B cell (primary cell): ENCODE results near the gene STYXL1. TPM values are rescaled to one million over a fixed set of nuclear protein-coding genes. Genes with fewer than 3 reads are reported as not detected.

Experiments used
- ATAC-seq: fragments of 200-7000 bp; cut with Tn5 transposase; one replicate; pipeline ENCODE4 v1.10.0; 2021; ENCODE audit warnings: low read depth, mild to moderate bottlenecking, moderate number of reproducible peaks, moderate library complexity
- CTCF ChIA-PET: fragments of 350-600 bp; sonication (Branson Sonifier 250); formaldehyde crosslinking; loops from one replicate; lab custom pipeline; 2021; ENCODE audit warnings: antibody characterized with exemption, inconsistent platforms; lab: Charles Lee
- POLR2A ChIA-PET: fragments of 350-600 bp; sonication (Branson Sonifier 250); formaldehyde crosslinking; loops from one replicate; lab custom pipeline; 2021; ENCODE audit warnings: antibody characterized with exemption; lab: Charles Lee
- DNase-seq: peaks from one replicate; pipeline ENCODE4 v3.0.0; 2013
- H2AFZ ChIP-seq: 2 replicates; pipeline ENCODE4 v1.6.1; 2012; ENCODE audit warnings: mild to moderate bottlenecking, low read depth, low read length; ENCODE audit not compliant: insufficient read depth, poor library complexity, severe bottlenecking
- H3K27ac ChIP-seq, 2 donors: 1 replicate in 1 of 2; 2 replicates in 1 of 2; pipeline ENCODE4 v1.5.1; 2012 to 2013; ENCODE audit warnings: low read length in 2 of 2, mild to moderate bottlenecking in 2 of 2, moderate library complexity in 1 of 2
- H3K27me3 ChIP-seq, 4 experiments: fragments of 200-600 bp in 1 of 4; sonication (generic) in 1 of 4; replicated peaks in 1 of 4; 1 replicate in 2 of 4; 2 replicates in 2 of 4; pipeline versions ENCODE4 v1.6.1 to v1.7.0; 2013 to 2016; ENCODE audit warnings: low read length in 3 of 4, mild to moderate bottlenecking in 2 of 4, mixed read lengths in 1 of 4, moderate library complexity in 1 of 4; ENCODE audit not compliant: insufficient read depth in 4 of 4, control insufficient read depth in 3 of 4; ENCODE audit errors: control extremely low read depth in 1 of 4
- H3K36me3 ChIP-seq, 2 experiments: replicated peaks in 1 of 2; 1 replicate in 1 of 2; 2 replicates in 1 of 2; pipeline versions ENCODE4 v1.6.1 to v1.7.1; 2013; ENCODE audit warnings: low read length in 1 of 2; ENCODE audit not compliant: insufficient read depth in 2 of 2, control insufficient read depth in 1 of 2; ENCODE audit errors: control extremely low read depth in 1 of 2, extremely low read depth in 1 of 2
- H3K4me1 ChIP-seq, 2 donors: fragments of 200-600 bp in 1 of 2; sonication (generic) in 1 of 2; 1 replicate in 1 of 2; 2 replicates in 1 of 2; pipeline versions ENCODE4 v1.5.1 to v1.6.1; 2013 to 2017; ENCODE audit warnings: low read length in 2 of 2; ENCODE audit not compliant: control insufficient read depth in 2 of 2, insufficient read depth in 2 of 2
- H3K4me2 ChIP-seq: replicated peaks from 2 replicates; pipeline ENCODE3; 2012; ENCODE audit warnings: mild to moderate bottlenecking, low read depth, low read length; ENCODE audit not compliant: poor library complexity, severe bottlenecking
- H3K4me3 ChIP-seq, 5 experiments: fragments of 200-600 bp in 1 of 5; sonication (generic) in 1 of 5; 1 replicate in 3 of 5; 2 replicates in 2 of 5; pipeline versions ENCODE4 v1.5.1 to v1.7.0; 2011 to 2016; ENCODE audit warnings: low read length in 4 of 5, mild to moderate bottlenecking in 4 of 5, low read depth in 2 of 5, control low read depth in 1 of 5, moderate library complexity in 1 of 5; ENCODE audit not compliant: insufficient read depth in 1 of 5; ENCODE audit errors: control extremely low read depth in 1 of 5, extremely low read depth in 1 of 5
- H3K79me2 ChIP-seq: fragments of 200-600 bp; sonication (generic); one replicate; pipeline ENCODE4 v1.6.0; 2016; ENCODE audit warnings: low read length; ENCODE audit not compliant: control insufficient read depth, insufficient read depth
- H3K9ac ChIP-seq: fragments of 200-600 bp; sonication (generic); 2 replicates; pipeline ENCODE4 v1.6.1; 2017; ENCODE audit warnings: mild to moderate bottlenecking, low read length, moderate library complexity
- H3K9me3 ChIP-seq, 3 donors: one replicate each; pipeline versions ENCODE4 v1.6.1 to v1.7.1; 2013; ENCODE audit warnings: low read length in 2 of 3; ENCODE audit not compliant: control insufficient read depth in 2 of 3, insufficient read depth in 1 of 3; ENCODE audit errors: control extremely low read depth in 1 of 3
- H4K20me1 ChIP-seq: 2 replicates; pipeline ENCODE4 v1.6.0; 2012; ENCODE audit warnings: mild to moderate bottlenecking, low read length; ENCODE audit not compliant: insufficient read depth, control insufficient read depth, poor library complexity, severe bottlenecking
- H3K27ac Mint-ChIP-seq: one replicate; pipeline ENCODE4 v1.8.0; 2021; ENCODE audit warnings: mixed read lengths
- H3K27me3 Mint-ChIP-seq: one replicate; pipeline ENCODE4 v1.8.0; 2021; ENCODE audit warnings: mixed read lengths
- H3K4me1 Mint-ChIP-seq: one replicate; pipeline ENCODE4 v1.8.0; 2021; ENCODE audit warnings: mixed read lengths
- H3K4me3 Mint-ChIP-seq: one replicate; pipeline ENCODE4 v1.8.0; 2021; ENCODE audit warnings: mixed read lengths
- H3K9me3 Mint-ChIP-seq: one replicate; pipeline ENCODE4 v1.8.0; 2022; ENCODE audit warnings: mixed read lengths; ENCODE audit not compliant: insufficient read depth
- EZH2 ChIP-seq: IDR thresholded peaks from 2 replicates; pipeline ENCODE4 v1.6.1; 2012; ENCODE audit warnings: borderline replicate concordance, low read depth, mild to moderate bottlenecking, moderate library complexity, low read length; ENCODE audit not compliant: insufficient read depth, poor library complexity, severe bottlenecking
- WGBS: methylation state at CpG from one replicate; pipeline ENCODE4 v1.1.5; 2013; ENCODE audit warnings: missing lambda C conversion rate; ENCODE audit not compliant: insufficient coverage; 5-methylcytosine and 5-hydroxymethylcytosine counted together
- intact Hi-C: fragments of 100-400 bp; cut with micrococcal nuclease; formaldehyde crosslinking; loops from one replicate; pipeline ENCODE4 v1.10.0; 2022
- polyA plus RNA-seq: library from polyadenylated mRNA; depleted of rRNA; stranded (reverse); fragments of >200 nt; gene quantifications from 2 replicates; pipeline ENCODE4 v1.2.3, GENCODE V29; 2012
- total RNA-seq, 2 donors: library from RNA; stranded (reverse); fragments of 120-200 nt in 1 of 2; gene quantifications; 1 replicate in 1 of 2; 2 replicates in 1 of 2; pipeline versions ENCODE4 v1.2.3 to v1.2.4, GENCODE V29; 2013 to 2022
- TF ChIP-seq, protein P1 (sequence below): fragments of 200-600 bp; IDR thresholded peaks from one replicate; pipeline ENCODE4 v1.8.0; 2022; ENCODE audit warnings: antibody characterized with exemption, mild to moderate bottlenecking

STYXL1 gene
- total and polyA plus RNA-seq, 2 donors (not counting 1 experiment from before 2014, with no cell fraction given), result 15.2 to 29.3 TPM

GRCh38 chr7:75965617-75966016 is 82.2 kb downstream of the STYXL1 start:
- POLR2A ChIA-PET, result no interaction called here
- Histone ChIP-seq H3K27me3 (no peaks in the 10 kb centered on the region), H3K79me2 (no peaks in the 10 kb centered on the region), H3K9me3 (no peaks in the 10 kb centered on the region), H3K36me3 (peaks cover 0 to 10% of the 10 kb centered on the region in 2 experiments), H3K4me3 (no peak overlapping the region), H4K20me1 (no peaks in the 10 kb centered on the region), H3K4me1 (no peaks in the 10 kb centered on the region), H2AFZ (no peak overlapping the region), H3K27ac (no peak overlapping the region), H3K4me2 (no peak overlapping the region), H3K9ac (no peak overlapping the region)
- Mint-ChIP-seq H3K4me1 (no peaks in the 10 kb centered on the region), H3K27ac (no peak overlapping the region), H3K9me3 (no peaks in the 10 kb centered on the region), H3K27me3 (no peaks in the 10 kb centered on the region), H3K4me3 (no peak overlapping the region)
- intact Hi-C loops, result no loop called here
- CTCF ChIA-PET, result no interaction called here
- no peak for DNase-seq
- ATAC-seq, result no peak
- no peak for TF ChIP-seq EZH2
- TF ChIP-seq, protein P1, sequence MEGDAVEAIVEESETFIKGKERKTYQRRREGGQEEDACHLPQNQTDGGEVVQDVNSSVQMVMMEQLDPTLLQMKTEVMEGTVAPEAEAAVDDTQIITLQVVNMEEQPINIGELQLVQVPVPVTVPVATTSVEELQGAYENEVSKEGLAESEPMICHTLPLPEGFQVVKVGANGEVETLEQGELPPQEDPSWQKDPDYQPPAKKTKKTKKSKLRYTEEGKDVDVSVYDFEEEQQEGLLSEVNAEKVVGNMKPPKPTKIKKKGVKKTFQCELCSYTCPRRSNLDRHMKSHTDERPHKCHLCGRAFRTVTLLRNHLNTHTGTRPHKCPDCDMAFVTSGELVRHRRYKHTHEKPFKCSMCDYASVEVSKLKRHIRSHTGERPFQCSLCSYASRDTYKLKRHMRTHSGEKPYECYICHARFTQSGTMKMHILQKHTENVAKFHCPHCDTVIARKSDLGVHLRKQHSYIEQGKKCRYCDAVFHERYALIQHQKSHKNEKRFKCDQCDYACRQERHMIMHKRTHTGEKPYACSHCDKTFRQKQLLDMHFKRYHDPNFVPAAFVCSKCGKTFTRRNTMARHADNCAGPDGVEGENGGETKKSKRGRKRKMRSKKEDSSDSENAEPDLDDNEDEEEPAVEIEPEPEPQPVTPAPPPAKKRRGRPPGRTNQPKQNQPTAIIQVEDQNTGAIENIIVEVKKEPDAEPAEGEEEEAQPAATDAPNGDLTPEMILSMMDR, result no peak
- 96% methylated on average over 13 of the region's 13 CpGs for WGBS

GRCh38 chr7:75963381-75963995 is 84.3 kb downstream of the STYXL1 start:
- Histone ChIP-seq H3K79me2 (no peaks in the 10 kb centered on the region), H3K36me3 (peaks cover 0 to 13% of the 10 kb centered on the region in 2 experiments), H4K20me1 (no peaks in the 10 kb centered on the region), H2AFZ (no peak overlapping the region), H3K4me2 (no peak overlapping the region), H3K27ac (no peak overlapping the region), H3K27me3 (no peaks in the 10 kb centered on the region), H3K9ac (no peak overlapping the region), H3K9me3 (no peaks in the 10 kb centered on the region), H3K4me1 (no peaks in the 10 kb centered on the region), H3K4me3 (no peak overlapping the region)
- ATAC-seq (no peak), DNase-seq (no peak)
- no peak overlapping the region for H3K4me3 Mint-ChIP-seq
- 98% methylated on average over 7 of the region's 9 CpGs for WGBS
- CTCF ChIA-PET, result no interaction called here
- H3K27me3 Mint-ChIP-seq, result no peaks in the 10 kb centered on the region
- intact Hi-C loops, result no loop called here
- no peaks in the 10 kb centered on the region for H3K9me3 Mint-ChIP-seq
- H3K4me1 Mint-ChIP-seq, result no peaks in the 10 kb centered on the region
- no peak for TF ChIP-seq EZH2
- TF ChIP-seq, protein P1, result no peak
- no peak overlapping the region for H3K27ac Mint-ChIP-seq
- POLR2A ChIA-PET, result no interaction called here
